Astrocyte of the spinal cord (primary cell): ENCODE data around the gene RPS6KL1.
"Not testable (repeated sequence)": the region's sequence is repeated elsewhere in the genome, so short reads cannot be mapped to it uniquely, and the experiment has no call there.

ENCODE experiments used
- DNase-seq: peaks from one replicate; pipeline ENCODE4 v3.0.0; 2011; ENCODE audit warnings: low read depth, low spot score
- H3K4me3 ChIP-seq: 2 replicates; pipeline ENCODE4 v1.5.1; 2011; ENCODE audit warnings: low read depth, mild to moderate bottlenecking, low read length, moderate library complexity
- CTCF ChIP-seq: IDR thresholded peaks from 2 replicates; pipeline ENCODE4 v1.5.1; 2012; ENCODE audit warnings: low read depth, mild to moderate bottlenecking, low read length, inconsistent platforms
- in situ Hi-C: cut with HindIII; loops from 2 replicates; pipeline ENCODE4 v1.10.0; 2017; ENCODE audit warnings: low sequenced_read_pairs

The RPS6KL1 gene

GRCh38 chr14:74935360-74935680, 12.3 kb upstream of the RPS6KL1 start:
- in situ Hi-C loops, result no loop called here
- TF ChIP-seq CTCF, result no peak
- no peak for DNase-seq
- H3K4me3 ChIP-seq, result no peak overlapping the region

- no peak for TF ChIP-seq CTCF
- in situ Hi-C loops, result no loop called here
- DNase-seq, result no peak
- no peak overlapping the region for H3K4me3 ChIP-seq
These were observed 11.7 kb upstream of the RPS6KL1 start for GRCh38 chr14:74934476-74935359.

- in situ Hi-C loops, result no loop called here
- H3K4me3 ChIP-seq, result no peak overlapping the region
- TF ChIP-seq CTCF, result no peak
- no peak for DNase-seq
These were observed 11.0 kb upstream of the RPS6KL1 start for GRCh38 chr14:74934041-74934440.

- in situ Hi-C loops, DNase-seq, H3K4me3 ChIP-seq: not testable (repeated sequence)
These were observed 9.9 kb upstream of the RPS6KL1 start for GRCh38 chr14:74932936-74933335.

- H3K4me3 ChIP-seq, result no peak overlapping the region
- no peak for TF ChIP-seq CTCF
- no peak for DNase-seq
- in situ Hi-C loops, result no loop called here
These were observed 9.4 kb upstream of the RPS6KL1 start for GRCh38 chr14:74932401-74932901.

- DNase-seq, in situ Hi-C loops, H3K4me3 ChIP-seq: not testable (repeated sequence)
These were observed 8.7 kb upstream of the RPS6KL1 start for GRCh38 chr14:74931744-74932143.

- in situ Hi-C loops, result no loop called here
- no peak for DNase-seq
- TF ChIP-seq CTCF, result no peak
- no peak overlapping the region for H3K4me3 ChIP-seq
These were observed 6.2 kb upstream of the RPS6KL1 start for GRCh38 chr14:74929242-74929641.
